Mesenteric fat pad (tissue), 1 donor: ENCODE measurements around the gene PHC2. TPM values are rescaled to one million over a fixed set of nuclear protein-coding genes. Genes with fewer than 3 reads are reported as not detected.

Source experiments
- DNase-seq: peaks from one replicate; pipeline ENCODE4 v3.0.0-alpha.2; 2020; ENCODE audit warnings: low spot score
- total RNA-seq: library from RNA; stranded (reverse); fragmentation: NEBNext Ultra II Directional; extraction: Animal tissue kit (Norgen Biotek cat#: 25700); gene quantifications from one replicate; pipeline ENCODE4 v1.2.1, GENCODE V29; 2021
- donor health status: DM: yes; HTN: yes; CAD: no.

PHC2 gene
- total RNA-seq, 1 donor from 2014 or later, result 142 TPM

- no peak for DNase-seq
Observed at GRCh38 chr1:33455539-33456501, 24.9 kb upstream of the PHC2 start.

- DNase-seq, result no peak
Observed at GRCh38 chr1:33454646-33455282, 23.9 kb upstream of the PHC2 start.

- no peak for DNase-seq
Observed at GRCh38 chr1:33446590-33446989, 15.7 kb upstream of the PHC2 start.

GRCh38 chr1:33445108-33445507 is 14.2 kb upstream of the PHC2 start:
- DNase-seq, result no peak

GRCh38 chr1:33443705-33444180 is 12.8 kb upstream of the PHC2 start:
- no peak for DNase-seq

GRCh38 chr1:33443080-33443704 is 12.3 kb upstream of the PHC2 start:
- DNase-seq, result no peak

- no peak for DNase-seq
Observed at GRCh38 chr1:33442141-33442540, 11.2 kb upstream of the PHC2 start.

- no peak for DNase-seq
Observed at GRCh38 chr1:33441088-33441745, 10.3 kb upstream of the PHC2 start.

- DNase-seq, result no peak
Observed at GRCh38 chr1:33439662-33440061, 8.8 kb upstream of the PHC2 start.

GRCh38 chr1:33438364-33439160 is 7.7 kb upstream of the PHC2 start:
- no peak for DNase-seq

- DNase-seq, result no peak
Observed at GRCh38 chr1:33436557-33437285, 5.8 kb upstream of the PHC2 start.

- no peak for DNase-seq
Observed at GRCh38 chr1:33435096-33435820, 4.4 kb upstream of the PHC2 start.

- DNase-seq, result no peak
Observed at GRCh38 chr1:33434363-33434750, 3.5 kb upstream of the PHC2 start.

GRCh38 chr1:33433509-33434362 is 2.8 kb upstream of the PHC2 start:
- no peak for DNase-seq

GRCh38 chr1:33429856-33430691 is 821 bp downstream of the PHC2 start:
- DNase-seq, result no peak

- no peak for DNase-seq
Observed at GRCh38 chr1:33429332-33429731, 1.6 kb downstream of the PHC2 start.

- no peak for DNase-seq
Observed at GRCh38 chr1:33428661-33429060, 2.2 kb downstream of the PHC2 start.
